Islet of Langerhans (tissue), 1 donor: ENCODE results near the gene SDHB.
"Not testable (repeated sequence)": the region's sequence is repeated elsewhere in the genome, so short reads cannot be mapped to it uniquely, and the experiment has no call there.

ENCODE experiments used
- FAIRE-seq: peaks from one replicate; lab custom pipeline; 2011; peaks lifted over from hg19 to GRCh38; lab: Jason Lieb, UNC

SDHB gene

GRCh38 chr1:17075470-17076255, 21.8 kb upstream of the SDHB start:
- no peak for FAIRE-seq

DNA sequence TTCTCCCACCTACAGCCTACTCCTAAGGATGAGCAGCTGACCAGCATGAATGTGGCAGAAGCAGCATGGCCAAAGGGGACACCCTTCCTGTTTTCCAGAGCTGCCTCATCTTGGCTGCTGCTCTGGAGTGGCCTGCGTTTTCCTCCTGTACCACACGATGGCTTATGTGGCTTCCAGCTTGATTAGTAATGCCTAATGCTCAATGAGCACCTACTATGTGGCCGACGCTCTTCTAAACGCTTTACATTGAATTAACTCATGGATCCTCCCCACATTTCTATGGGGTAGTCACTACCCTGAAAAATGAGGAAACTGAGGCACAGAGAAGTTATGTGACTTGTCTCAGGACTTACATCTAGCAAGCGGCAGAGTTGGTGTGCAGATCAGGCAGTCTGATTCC, 18.0 kb upstream of the SDHB start:
- FAIRE-seq: no peak

- no peak for FAIRE-seq
Observed at GRCh38 chr1:17070163-17070525, 16.3 kb upstream of the SDHB start.

DNA sequence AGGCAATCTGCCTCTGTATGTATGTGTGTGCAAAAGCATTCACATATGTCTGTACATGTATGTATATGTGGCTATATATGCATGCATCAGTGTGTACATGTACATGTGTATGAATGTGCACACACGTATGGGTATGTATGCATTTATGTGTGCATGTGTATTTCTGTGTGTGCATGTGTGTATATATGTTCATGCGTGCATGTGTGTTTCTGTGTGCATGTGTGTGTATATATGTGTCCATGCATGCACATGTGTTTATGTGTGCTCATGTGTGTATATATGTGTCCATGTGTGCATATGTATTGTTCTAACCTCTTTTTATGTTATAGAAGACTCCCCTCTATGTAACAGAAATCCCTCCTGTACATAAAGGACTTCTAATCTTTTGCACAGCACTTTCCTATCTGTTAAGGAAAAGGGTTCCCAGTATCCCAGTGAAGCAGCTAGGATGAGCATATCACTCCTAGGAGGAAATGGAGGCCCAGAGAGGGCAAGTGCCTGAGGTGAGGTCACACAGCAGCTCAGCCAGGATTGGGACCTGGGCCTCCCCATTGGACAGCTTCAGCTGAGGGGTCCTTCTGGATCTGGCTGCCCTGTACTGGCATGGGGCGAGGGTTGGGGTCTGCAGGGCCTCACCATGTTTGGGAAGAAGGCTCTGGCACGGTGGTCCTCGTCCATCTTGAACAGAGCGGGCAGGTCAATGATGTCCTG, 15.8 kb upstream of the SDHB start:
- FAIRE-seq: no peak

- FAIRE-seq: no peak
Observed at GRCh38 chr1:17068789-17069188, 15.0 kb upstream of the SDHB start.

DNA sequence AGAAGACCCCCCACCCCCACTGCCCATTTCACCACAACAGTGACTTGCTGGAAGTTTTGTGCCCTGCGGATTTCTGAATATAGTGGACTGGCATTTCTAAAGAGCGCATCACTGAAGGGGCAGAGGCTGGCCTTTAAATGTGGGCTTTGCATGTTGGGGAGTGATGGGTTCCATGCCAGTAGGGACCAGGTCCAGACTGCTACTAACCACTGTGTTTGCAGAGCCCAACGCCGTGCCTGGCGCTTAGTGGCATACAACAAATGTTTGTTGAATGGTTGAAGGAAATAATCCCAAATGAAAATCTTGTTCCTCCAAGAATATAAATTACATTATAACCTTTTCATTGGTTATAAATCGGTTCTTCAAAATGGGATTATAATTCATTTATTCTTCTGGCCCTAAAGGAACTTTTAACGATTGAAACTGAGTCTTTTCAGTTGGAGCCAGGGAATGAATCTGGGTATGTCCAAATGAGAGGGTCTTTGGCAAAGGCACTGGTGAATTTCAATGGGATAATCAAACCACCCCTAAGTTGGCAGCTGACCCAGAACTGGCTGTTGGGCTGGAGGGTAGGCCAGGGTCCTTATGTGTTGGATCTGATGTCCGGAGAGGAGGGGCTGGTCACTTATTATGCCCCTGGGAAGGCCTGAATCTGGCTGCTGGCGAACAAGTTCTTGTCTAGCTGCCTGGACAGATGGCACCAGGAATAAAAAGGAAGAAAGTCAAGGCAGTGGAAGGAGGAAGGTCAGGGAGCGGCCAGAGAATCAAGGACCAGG, 13.8 kb upstream of the SDHB start:
- no peak for FAIRE-seq

DNA sequence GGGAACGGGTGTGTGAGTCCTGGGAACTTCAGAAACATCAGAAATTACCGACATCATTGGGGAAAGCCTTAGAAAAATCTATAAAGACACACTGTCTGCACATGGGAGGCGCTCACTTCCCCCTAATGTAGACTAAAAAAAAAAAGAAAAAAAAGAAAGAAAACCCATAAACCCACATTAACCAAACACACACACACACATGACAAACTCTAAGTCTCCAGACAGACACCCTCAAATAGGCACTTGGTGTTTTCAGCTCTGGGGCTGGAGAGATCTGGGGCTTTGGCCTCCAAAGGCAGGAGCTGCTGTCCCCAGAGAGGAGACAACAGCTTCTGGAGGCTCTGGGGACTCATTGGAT, 13.2 kb upstream of the SDHB start:
- FAIRE-seq: no peak

- no peak for FAIRE-seq
Observed at GRCh38 chr1:17066361-17067068, 12.7 kb upstream of the SDHB start.

- no peak for FAIRE-seq
Observed at GRCh38 chr1:17065666-17066065, 11.8 kb upstream of the SDHB start.

- FAIRE-seq: not testable (repeated sequence)
Observed at GRCh38 chr1:17062751-17063150, 8.9 kb upstream of the SDHB start.

DNA sequence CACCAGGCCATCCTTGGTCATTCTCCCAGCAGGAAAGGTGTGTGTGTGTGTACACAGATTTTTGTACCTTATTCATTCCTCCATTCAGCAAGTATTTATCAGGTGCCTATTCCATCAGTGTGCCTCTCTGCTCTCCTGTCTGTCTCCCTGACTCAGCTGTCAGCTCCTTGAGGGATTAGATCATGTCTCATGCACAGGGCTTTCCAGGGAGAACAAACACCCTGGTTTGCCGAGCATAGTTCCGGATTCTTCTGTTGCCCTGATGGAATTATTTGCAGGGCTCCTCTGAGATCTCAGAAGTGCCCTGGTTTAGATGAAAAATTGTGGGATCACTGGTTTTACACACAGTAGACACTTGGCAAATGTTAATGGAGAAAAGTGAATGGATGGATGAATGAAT, 8.1 kb upstream of the SDHB start:
- FAIRE-seq: no peak

- no peak for FAIRE-seq
Observed at GRCh38 chr1:17061486-17061885, 7.7 kb upstream of the SDHB start.

DNA sequence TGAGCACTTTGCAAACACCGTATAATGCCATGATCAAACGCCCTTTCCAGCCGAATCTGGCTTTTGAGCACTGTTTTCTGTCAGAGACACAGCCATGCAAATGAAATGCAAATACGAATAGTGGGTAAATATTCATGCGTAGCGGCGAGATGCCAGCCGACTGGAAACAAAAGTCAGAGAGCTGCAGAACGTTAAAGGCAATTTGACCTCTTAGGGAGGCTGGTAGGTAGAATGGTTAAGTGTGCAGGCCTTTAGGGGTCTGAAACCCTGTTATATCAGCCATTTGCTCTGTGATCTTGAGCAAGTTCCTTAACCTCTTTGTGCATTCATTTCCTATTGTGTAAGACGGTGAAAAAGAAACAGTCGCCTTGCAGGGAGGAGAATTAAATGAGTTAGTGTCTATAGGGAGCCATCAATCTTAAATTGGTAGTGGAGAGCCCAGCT, 6.5 kb upstream of the SDHB start:
- FAIRE-seq: no peak

- no peak for FAIRE-seq
Observed at GRCh38 chr1:17059391-17060305, 5.8 kb upstream of the SDHB start.

GRCh38 chr1:17056551-17056950, 2.7 kb upstream of the SDHB start:
- FAIRE-seq: no peak

GRCh38 chr1:17055801-17056200, 2.0 kb upstream of the SDHB start:
- FAIRE-seq: no peak

DNA sequence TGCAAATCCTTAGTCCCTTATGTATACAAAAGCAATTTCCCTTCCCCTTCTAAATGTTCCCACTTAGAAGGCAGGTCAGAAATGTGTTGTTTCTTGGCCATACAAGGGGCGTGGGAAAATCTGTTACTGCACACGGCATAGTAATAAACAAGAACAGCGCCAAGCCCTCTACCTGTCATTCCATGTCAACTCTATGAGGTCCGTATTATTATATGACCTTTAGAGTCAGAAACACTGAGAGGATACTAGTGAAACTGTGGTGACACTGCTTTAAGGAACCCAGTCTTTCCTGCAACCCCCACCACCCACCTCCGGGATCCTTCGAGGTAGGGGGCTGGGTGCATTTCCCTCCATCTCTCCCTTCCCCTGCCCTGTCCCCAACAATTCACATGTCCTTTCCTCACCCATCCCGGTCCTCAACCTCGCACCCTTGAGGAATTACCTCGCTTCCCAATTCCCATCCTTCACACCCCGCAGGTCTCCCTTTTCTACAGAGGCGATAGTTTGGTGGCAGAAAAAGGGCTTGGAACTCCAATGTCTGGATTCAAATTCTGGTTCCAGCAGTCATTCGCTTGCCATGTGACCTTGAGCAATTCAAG, 647 bp downstream of the SDHB start:
- FAIRE-seq: no peak

DNA sequence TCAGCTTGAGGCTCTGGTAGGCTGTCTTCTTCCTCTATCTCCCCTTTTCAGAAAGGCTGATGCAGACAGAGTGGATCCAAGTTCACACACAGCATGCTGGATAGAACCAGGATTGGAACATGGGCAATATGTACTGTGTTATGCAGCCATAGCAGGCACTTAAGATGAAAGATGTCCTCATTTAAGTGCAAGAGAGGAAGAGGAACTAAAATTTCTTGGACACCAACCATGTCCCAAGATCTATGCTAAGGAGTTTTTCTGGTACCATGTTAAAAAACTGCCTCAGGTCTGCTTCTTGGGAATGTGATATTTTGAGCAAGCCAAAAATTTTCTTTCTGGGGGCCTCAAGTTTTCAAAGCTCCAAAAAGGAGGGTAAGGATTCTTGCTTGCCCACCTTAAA, 1.2 kb downstream of the SDHB start:
- no peak for FAIRE-seq

GRCh38 chr1:17052038-17052437, 1.8 kb downstream of the SDHB start:
- no peak for FAIRE-seq

DNA sequence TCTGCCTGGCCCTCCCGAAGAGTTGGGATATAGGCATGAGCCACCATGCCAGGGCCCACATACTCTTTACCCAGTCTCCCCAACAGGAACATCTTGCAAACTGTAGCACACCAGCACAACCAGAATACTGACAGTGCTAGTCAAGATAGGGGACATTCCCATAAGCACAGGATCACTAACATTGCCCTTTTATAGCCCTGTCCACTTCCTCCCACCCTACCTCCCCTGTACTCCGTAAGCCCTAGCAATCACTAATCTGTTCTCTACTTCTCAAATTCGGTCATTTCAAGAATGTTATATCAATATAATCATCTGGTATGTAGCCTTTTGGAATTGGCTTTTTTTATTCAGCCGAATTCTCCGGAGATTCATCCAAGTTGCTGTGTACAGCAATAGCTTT, 5.9 kb downstream of the SDHB start:
- FAIRE-seq: no peak

- no peak for FAIRE-seq
Observed at GRCh38 chr1:17046334-17046657, 7.5 kb downstream of the SDHB start.
